Subcutaneous adipose tissue (tissue), 4 donors: ENCODE data around the gene RPS13. TPM values are rescaled to one million over a fixed set of nuclear protein-coding genes. Genes with fewer than 3 reads are reported as not detected.

Experiments
- CTCF ChIP-seq: fragments of 450-650 bp; IDR thresholded peaks from one replicate; pipeline ENCODE4 v1.5.1; 2016; ENCODE audit warnings: low read depth, mild to moderate bottlenecking, control low read depth, antibody characterized with exemption, moderate library complexity
- small RNA-seq: library from RNA; depleted of rRNA; stranded (forward); fragments of <200 nt; gene quantifications from one replicate; pipeline ENCODE3, GENCODE V24; 2016
- total RNA-seq, 4 donors: library from RNA; depleted of rRNA; stranded (reverse); fragments of >200 nt; gene quantifications; one replicate each; pipeline ENCODE4 v1.1.0, GENCODE V29; 2016

Gene RPS13
- total RNA-seq, 4 donors from 2014 or later: 914 to 2,900 (median 1,452) TPM

GRCh38 chr11:17046690-17047089 lies 30.8 kb downstream of the RPS13 start:
- TF ChIP-seq CTCF: no peak

GRCh38 chr11:17036666-17037658 lies 40.5 kb downstream of the RPS13 start:
- TF ChIP-seq CTCF: no peak

GRCh38 chr11:17026487-17027082 lies 50.9 kb downstream of the RPS13 start:
- TF ChIP-seq CTCF: no peak

- TF ChIP-seq CTCF: no peak
Observed at GRCh38 chr11:17024924-17025323, 52.5 kb downstream of the RPS13 start.

Small RNA genes lying within 50 kb of the gene (small RNA-seq; reads per million reads assigned to genes)
- not detected for gene RNU6-593P
- 46.0 reads per million, percentile 96 among the genes with 10 or more reads in this experiment for gene SNORD14A
- gene SNORD14B: not detected

Other genes starting within 250 kb of the RPS13 start
- gene PLEKHA7, start 63.3 kb downstream of the RPS13 start, total RNA-seq: 10 to 100 TPM; 14.7 to 33.5 (median 16.7) TPM
- 10 to 100 TPM; 60.7 to 97.8 (median 83.4) TPM for gene PIK3C2A, start 130.3 kb upstream of the RPS13 start, total RNA-seq
- 10 to 100 TPM; 19.0 to 50.9 (median 40.1) TPM for gene NUCB2, start 199.1 kb upstream of the RPS13 start, total RNA-seq